ENCODE results near the gene TBXAS1.

The TBXAS1 gene

DNA sequence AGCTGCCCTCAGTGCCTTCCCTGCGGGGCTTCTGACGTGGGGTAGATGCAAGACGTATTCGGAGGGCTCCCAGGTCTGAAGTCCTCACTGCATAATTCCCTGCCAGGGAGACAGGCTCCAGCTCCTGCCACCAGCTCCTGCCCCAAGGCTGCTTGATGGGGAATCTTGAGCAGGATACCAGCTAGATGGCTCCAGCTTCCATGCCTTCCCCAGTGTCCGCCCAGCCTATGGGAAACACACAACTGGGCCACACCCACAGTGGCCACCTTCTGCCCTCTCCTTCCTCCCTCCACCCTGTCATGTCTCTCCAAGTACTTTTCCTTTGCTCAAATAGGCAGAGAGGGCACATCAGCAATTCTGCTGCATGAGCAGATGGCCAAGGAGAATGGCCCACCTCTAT, 137.9 kb downstream of the TBXAS1 start:
- DNase-seq (ENCODE audit: extremely low spot score, insufficient read length, low read depth) (no peak), FAIRE-seq (no peak)

DNA sequence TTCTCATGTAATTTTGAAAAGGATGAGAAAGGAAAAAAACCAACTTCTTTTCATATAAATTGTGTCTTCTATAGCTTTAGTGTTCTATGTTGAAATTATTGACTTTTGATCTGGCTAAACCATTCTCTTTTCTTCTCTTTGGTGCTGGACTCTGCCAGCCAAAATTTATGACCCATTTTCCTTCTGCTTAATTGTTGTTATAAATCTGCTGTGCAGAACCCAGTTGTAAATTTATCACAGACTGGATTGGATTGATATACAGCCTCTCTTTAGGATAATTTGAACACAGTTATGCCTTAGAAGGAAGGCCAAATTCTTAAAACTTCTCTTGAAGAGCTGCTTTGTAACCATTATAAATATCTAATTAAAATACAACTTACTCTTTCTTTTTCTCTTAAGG, 139.9 kb downstream of the TBXAS1 start:
- no peak for DNase-seq (ENCODE audit: extremely low spot score, insufficient read length, low read depth)
- no peak for FAIRE-seq

DNA sequence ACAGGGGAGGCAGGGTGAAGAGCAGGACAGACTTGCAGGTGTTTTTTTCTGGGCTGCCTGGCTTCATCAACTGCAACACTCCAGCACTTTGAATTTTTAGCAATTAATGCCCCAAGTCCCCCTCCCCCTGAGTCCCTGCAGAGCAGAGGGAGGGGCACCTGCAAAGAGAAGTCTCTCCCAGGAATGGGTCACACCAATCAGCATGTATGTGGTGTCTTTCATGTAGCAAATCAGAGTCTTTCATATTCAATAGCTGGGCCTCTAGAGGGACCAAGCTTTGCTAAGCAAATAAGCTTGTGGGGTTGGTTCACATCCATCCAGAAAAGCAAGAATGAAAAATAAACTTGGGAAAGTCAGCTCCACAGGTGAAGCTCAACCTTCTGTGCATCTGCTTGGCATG, 143.0 kb downstream of the TBXAS1 start:
- no peak for FAIRE-seq
- no peak for DNase-seq (ENCODE audit: extremely low spot score, insufficient read length, low read depth)

DNA sequence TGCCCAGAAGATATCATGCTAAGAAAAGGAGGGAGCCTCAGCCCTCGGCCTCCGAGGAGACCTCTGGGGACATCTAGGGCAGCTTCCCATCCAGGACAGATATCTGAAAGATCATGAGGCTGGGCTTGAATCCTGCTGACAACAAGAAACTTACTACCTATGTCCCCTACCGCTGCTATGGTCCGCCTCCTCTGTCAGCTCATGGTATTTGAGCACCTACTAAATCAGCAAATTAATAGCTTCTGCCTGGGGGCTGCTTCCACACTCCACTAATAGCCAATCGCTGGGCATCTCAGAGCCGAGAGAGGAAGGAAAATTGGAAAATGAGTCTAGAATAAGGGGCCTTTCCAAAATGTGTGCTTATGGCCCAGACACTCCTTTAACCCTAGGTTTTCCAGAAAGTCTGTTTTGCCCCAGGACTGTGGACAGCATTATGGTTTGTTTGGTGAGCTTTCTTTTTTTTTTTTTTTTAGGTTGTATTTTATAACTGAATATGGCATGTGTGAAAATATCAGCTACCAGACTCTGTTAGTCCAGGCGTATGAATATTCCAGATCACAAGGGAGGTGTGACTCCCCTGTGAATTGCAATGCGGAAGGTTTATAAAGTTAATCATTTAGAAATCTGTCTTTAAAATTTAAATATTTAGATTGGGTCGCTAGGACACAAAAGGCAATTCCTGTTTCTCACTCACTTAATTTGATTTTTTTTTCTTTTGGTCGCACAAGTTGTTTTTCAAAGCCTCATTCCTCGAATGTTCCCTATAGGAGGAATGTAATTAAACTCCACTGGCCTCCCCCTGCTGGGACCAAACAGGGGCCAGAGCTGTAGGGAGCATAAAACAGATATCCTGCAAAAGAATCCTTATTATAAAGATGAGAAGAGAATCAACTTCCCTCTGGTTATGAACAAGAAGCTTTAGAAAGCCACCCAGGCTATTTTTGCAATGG, 144.3 kb downstream of the TBXAS1 start:
- no peak for FAIRE-seq

DNA sequence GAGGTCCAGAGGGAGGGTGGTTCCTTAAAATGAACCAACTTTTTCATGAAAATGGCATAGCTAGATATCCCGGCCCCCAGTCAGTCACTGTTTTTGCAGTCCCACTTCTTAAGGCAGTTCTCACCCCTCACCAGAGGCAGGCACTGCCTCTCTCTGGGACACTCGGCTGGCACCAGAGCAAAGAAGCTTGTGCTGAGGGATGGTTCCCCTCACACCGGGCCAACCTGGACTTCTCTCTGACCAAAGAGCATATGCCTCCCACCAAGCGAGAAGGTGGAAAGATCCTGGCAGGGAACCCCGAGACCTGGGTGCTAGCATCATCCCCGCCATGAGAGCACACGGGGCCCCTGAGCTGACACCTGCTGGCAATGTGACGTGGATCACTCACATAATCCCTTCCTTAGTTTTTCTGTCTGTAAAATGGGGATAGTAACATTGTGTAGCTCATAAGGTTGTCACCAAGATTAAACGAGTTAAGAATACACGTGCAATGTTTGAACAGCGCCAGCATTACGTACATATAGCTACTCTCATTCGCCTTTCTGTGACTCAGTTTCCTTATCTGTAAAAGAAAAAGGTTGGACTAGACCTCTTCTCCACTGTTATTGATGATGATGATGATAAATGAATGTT, 145.2 kb downstream of the TBXAS1 start:
- DNase-seq (ENCODE audit: extremely low spot score, insufficient read length, low read depth) (no peak), FAIRE-seq (no peak)

More for the DNA sequence above, 144.3 kb downstream of the TBXAS1 start:
- DNase-seq (ENCODE audit: extremely low spot score, insufficient read length, low read depth), result no peak

DNA sequence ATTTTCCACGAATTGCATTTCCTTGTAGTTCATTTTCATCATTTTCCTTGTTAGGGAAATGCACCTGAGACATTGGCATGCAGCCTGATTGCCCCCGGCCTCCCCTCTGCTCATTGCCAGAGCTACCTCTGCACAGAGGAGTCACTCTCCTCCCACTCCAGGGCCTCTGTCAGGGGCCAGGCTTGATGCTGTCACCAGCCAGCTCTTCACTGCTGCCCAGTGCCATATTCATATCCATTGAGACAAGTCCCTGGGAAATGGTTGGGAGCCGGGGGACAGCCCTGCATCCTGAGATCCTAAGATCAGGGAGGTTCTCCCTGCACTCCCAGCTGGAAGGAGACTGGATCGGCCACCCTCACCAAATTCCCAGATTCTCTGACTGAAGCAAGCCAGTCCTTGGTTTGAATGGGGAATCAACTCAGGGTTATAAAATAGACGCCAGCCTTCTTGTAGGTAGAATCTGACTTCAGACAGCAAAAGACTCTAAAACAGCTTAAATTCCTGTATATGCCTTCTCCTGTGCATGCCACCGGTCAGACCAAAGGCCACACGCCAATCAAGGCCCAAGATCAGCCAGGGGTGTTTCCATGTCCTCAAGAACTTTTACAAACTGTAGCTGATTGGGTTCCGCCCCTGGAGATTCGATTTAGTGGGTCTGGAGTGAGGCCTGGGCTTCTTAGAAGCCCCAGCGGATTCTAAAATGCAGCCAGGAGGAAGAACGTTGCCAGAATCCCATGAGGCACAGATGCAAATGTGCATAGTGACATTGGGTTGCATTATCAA, 147.2 kb downstream of the TBXAS1 start:
- FAIRE-seq (no peak), DNase-seq (ENCODE audit: extremely low spot score, insufficient read length, low read depth) (no peak)

DNA sequence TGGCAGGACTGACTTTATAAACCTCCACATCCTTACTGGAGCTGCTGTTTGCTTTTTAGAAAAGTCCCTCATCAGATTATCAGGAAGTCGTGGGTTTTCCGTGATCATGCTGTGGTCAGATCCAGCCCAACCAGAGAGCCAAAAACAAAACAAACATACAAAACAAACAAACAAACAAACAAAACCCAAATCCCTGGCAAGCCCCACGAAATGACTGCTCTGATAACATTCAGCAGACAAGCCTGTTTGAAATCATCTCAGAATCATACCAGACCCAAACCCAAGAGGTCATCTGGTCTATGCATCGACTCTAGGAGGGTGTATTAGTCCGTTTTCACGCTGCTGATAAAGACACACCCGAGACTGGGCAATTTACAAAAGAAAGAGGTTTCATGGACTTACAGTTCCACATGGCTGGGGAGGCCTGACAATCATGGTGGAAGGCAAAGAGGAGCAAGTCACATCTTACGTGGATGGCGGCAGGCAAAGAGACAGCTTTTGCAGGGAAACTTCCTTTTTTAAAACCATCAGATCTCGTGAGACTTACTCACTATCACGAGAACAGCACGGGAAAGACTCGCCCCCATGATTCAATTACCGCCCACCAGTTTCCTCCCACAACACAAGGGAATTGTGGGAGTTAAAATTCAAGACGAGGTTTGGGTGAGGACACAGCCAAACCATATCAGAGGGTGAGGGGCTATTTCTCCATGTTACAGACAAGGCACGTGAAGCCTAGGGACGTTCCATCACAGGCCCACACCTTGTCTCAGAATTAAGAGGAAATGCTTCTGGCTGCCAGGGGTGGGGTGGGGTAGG, 148.0 kb downstream of the TBXAS1 start:
- no peak for DNase-seq (ENCODE audit: extremely low spot score, insufficient read length, low read depth)
- no peak for FAIRE-seq

DNA sequence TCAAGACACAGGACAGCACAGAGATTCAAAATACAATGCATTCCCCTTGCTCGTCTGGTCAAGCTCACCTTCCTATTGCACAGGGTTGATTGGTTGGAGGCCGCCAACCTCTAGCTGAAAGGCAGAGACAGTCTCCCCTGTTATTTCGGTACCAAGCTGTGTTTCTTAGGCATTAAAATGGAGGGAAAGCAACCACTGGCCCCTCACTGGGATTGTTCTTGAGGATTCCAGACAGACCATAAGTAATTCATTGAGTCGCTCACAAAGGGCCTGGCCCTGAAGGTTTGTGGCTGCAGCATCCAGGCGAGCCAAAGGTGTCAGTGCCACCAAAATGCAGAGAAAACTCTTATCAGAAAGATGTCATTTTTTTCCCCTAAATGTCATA, 152.4 kb downstream of the TBXAS1 start:
- DNase-seq (ENCODE audit: extremely low spot score, insufficient read length, low read depth), result no peak
- no peak for FAIRE-seq

DNA sequence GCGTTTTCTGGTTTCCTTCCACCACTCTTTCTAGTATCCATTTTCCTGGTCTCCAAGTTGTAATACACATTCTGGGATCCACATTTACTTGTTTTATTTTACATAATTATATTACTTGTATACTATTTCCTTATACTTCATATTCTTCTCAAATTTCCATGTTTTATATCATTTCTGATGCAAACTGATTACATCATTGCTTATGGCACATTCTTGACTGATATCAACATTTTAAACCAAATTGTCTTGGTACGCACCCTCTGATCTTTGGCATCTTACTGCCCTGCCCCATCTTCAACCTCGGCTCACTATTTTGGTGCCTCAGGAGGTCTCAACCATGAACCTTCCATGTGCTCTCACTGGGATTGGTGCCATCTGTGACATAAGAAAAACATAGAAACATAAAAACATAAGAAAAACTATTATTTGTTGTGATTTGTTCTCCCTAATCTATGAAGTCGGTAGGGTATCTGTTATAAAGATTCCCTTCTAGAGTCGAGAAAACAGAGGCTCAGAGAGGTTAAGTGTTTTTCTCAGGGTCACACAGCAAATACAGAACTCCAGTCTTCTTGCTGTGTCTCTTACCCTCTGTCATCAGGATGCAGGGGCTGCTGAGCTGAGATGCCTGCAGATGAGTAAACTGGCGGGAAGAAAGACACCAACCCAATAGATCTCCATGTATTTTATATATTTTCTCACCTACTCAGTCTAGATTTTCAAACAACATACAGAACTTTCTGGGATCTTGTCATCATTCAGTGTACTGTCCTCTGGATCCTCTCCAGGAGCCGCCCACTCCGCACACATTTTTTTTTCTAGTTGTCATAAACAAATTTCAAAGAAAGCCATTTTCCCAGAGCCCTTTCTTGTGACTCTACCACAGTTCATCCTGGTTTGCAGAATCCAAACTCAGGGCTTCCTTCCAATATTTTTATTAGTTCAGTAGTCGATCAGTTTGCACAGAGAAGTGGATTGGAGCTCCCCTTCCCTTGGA, 154.2 kb downstream of the TBXAS1 start:
- DNase-seq (ENCODE audit: extremely low spot score, insufficient read length, low read depth) (no peak), FAIRE-seq (no peak)

DNA sequence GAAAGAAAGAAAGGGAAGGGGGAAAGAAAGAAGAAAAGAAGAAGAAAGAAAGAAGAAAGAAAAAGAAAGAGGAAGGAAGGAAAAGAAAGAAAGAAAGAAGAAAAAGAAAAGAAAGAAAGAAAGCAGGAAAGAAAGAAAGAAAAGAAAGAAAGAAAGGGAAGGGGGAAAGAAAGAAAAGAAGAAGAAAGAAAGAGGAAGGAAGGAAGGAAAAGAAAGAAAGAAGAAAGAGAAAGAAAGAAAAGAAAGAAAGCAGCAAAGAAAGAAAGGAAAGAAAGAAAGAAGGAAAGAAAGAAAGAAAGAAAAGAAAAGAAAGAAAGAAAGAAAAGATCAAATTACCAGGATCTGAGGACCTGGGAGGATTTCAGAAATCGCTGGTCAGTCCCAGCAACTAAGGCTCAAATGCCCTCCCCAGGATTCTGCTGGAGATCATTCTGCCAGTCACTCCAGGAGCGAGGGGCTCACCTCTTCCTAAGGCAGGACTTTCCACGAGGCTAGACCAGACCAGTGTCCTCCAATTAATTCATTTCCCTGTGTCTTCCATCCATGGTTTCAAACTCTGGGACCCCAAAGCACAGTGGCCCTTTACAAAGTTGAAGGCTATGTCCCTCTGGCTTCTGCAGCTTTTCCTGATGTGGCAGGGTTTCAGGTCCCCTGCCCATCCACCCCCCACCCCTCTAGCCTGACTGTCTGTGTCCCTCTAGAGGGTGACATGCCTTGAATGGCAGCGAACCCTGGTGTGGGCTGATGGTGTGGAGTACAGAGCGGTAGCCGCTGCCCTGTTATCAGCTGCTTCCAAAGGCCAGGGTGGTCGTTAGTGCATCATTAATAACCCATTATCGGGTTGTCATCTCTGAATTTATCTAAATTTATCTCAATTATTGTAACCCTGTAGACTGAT, 155.8 kb downstream of the TBXAS1 start:
- no peak for DNase-seq (ENCODE audit: extremely low spot score, insufficient read length, low read depth)
- no peak for FAIRE-seq

DNA sequence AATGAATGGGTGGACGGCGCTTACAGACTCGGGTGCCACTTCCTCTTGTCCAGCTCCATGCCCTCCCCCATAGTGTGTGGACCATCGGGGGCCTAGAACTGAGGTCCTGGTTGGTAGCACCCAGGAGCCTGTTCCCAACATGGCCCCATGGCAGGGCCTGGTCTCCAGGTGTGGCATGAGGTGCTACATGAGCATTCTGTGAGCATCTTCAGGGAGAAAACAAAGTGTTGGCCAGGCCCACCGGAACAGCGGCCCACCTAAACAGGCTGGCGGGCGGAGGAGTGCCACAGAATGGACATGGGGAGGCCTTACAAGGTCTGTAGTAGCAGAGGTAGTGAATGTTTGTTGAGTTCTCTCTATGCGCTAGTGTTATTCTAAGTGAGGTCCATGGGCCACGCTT, 156.7 kb downstream of the TBXAS1 start:
- no peak for FAIRE-seq

DNA sequence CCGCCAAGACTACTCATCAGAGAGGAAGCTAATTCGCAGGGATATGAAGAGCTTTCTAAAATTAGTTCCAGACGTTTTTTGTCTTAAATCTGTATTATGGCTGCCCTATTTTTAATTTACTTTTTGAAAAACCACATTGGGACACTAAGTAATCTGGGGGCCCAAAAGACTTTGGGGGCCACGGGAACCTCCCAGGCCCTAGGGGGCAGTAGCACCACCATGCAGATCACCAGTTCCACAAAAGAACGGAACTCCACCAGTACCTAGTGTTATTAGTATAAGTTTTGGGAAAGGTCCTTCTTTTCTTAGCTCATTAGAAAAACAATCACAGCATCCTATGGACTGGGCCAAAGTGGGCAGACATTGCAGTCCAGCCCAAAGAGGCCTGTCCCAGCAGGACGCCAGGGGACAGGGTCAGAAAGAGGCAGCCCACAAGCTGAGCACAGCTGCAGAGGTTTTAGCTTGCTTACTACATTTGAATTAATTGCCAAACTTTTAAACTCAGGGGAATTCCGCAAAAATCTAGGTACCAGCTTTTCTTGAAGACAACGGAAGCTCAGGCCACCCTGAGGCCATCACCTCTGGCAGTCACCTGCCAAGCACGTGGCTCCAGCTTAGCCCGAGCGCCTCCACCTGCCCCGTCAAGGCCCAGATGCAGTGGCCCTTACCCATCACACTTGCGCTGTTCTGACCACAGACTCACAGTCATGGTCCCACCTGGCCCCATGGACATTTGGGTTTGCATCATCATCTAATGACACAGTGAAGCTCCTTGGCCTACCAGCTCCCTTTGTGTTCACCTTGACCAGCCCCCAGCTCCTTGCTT, 158.8 kb downstream of the TBXAS1 start:
- no peak for FAIRE-seq
- no peak for DNase-seq (ENCODE audit: extremely low spot score, insufficient read length, low read depth)

More for the DNA sequence above, 156.7 kb downstream of the TBXAS1 start:
- DNase-seq (ENCODE audit: extremely low spot score, insufficient read length, low read depth), result no peak

DNA sequence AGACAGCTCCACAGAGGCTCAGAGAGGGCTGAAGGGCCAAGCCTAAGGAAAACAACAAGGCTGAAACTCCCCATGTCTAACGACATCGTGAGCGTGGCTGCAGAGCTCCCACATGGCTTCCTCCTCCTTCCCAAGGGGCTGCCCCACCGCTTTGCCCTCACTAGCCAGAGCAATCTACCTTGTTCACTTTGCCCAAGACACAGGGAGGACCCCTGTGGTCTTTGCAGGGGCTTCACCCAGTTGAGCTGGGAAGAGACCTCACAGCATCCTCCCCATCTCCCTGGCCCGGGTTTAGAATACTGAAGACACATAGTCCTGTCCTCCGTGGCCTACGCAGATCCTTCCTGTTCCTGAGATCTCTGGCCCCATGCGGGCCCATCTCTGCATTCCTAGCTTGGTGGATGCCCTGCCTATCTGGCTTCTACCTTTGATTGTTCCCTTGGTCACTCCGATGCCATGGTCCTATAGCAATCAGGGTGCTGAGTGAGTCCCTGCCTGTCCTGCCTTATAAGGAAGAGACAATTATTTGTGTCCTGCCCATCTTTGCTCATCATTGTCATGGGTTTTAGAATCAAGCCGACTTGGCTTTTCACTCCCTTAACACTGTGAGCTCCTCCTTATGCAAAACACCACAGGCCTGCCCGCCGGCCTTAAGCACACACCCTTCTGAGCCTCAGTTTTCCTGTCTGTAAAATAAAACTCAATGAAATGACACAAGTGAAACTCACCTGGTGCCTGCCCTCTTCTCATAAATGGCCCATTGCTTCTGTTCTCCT, 160.5 kb downstream of the TBXAS1 start:
- DNase-seq (ENCODE audit: extremely low spot score, insufficient read length, low read depth) (no peak), FAIRE-seq (no peak)

DNA sequence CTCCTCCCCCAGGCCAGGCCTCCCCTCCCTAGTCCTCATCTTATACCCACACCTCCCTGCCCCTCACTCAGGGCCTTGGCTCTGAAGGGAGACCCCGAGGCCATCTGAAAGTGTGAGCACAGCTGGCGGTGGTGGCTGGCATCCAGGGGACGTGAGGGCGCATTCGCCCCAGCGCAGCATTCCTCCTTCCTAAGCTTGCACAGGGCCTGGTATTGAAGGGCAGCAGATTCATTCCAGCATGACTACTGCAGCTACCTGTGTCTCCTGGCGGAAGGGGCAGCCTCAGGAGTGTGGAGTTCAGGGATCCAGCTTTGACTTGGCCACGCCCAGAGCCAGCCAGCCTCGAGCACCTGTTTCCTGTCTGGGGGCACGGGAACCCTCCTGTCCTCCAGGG, 161.1 kb downstream of the TBXAS1 start:
- FAIRE-seq, result no peak
- no peak for DNase-seq (ENCODE audit: extremely low spot score, insufficient read length, low read depth)

DNA sequence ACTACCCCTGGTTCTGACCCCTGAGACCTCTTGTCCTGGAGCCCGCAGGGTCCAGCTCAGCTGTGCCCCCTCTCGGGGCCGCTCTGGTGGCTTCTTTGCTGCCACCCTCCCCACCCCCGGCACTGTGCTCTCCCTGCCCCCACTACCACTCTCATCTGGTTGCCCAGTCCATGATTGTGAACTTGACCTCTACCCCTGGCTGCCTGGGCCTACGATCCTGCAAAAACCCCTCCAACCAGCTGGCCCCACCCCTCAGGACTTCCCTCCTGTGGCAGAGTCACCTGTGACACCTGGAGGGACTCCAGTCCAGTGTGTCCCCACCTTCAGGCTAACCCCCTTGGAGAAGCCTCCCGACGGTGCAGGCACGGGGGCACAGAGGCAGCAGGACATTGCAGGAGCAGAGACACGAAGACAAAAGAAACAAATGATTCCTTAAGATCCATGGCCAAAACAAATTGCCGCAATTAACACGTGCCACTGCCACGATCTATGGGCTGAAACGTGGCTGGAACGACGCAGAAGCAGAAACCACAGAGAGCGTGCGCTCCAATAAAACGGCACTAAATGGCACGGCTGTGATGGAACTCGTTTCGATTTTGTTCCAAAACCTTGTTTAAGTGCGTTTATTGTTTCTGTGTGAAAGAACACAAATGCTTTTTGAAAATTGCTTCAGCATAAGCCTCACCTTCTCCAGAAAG, 161.7 kb downstream of the TBXAS1 start:
- FAIRE-seq (no peak), DNase-seq (ENCODE audit: extremely low spot score, insufficient read length, low read depth) (no peak)

DNA sequence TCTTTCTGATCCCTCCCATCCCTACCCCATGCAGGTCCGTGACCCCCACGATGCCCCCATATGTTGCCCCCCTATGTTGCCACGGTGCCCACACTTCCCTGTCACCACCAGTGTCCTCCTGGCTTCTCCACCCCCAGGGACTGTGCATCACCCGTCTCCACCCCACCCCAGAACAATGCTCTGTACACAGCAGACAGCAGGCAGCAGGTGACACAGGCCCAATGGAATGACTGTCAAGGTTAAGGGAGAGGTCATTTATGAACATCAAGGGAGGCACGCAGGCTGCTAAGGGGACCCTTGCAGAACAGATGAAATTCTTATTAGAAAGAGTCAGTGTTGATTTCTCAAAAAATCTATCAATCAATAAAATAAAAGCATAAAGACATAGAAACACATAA, 162.2 kb downstream of the TBXAS1 start:
- FAIRE-seq, result no peak
- no peak for DNase-seq (ENCODE audit: extremely low spot score, insufficient read length, low read depth)
